SKM-1 treated with dmso at 0.1 percent for 144 hours (cell line): ENCODE data around the gene TRIM3.
A peak's percentile ranks its signal among the peaks of the same experiment; 100 is the strongest.

Source experiments
- DNase-seq: peaks from one replicate; lab custom pipeline; 2025; ENCODE audit not compliant: unreplicated experiment; lab: John Stamatoyannopoulos, UW

TRIM3 gene

DNA sequence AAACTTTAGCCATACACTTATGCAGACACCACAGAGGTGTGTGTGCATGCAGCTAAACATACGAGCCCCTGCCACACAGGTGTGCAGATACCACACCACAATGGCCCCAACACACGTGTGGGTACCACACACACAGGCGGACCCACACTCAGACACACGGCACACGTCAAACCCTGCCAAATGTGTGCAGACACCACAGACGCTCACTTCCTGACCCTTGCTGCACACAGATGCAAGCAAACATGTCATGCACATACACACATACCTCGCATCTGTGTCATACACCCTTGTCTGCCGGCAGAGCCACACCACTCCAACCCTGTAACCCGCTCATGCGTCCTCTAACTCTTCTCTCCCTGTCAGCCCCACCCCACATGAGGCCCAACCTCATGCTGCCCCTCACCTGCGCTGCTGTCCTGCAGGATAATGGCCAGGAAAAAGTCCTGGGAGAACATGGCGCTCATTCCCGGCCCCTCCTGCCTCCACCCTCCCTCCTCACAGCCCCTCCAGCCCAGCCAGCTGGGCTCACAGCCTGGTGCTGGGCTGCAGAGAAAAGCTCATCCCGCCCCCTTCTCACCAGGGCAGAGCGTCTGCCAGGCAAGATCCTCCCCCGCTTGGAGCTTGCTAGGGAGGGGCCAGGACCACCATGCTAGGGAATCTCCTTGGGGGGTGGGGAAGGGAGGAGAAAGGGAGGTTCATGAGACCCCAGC is 69.2 kb downstream of the TRIM3 start:
- DNase-seq: no peak

DNA sequence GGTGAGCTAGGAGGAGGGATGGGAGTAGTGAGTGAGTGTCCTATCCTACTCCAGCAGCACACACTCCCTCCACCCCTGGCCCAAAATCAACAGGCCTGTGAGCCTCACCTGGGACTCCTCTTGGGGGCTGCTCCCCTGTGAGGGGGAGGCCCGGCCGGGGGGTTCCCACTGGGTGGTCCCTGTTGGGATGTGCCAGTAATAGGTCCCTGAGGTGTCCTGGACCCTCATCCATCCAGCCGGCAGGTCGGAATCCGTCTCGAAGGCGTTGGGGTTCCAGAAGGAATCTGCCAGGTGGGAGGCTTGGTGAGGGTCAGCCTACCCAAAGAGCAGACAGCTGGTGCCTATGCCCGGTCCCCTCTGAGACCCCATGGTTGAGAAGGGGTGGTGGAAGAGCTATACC is 70.2 kb downstream of the TRIM3 start:
- no peak for DNase-seq

DNA sequence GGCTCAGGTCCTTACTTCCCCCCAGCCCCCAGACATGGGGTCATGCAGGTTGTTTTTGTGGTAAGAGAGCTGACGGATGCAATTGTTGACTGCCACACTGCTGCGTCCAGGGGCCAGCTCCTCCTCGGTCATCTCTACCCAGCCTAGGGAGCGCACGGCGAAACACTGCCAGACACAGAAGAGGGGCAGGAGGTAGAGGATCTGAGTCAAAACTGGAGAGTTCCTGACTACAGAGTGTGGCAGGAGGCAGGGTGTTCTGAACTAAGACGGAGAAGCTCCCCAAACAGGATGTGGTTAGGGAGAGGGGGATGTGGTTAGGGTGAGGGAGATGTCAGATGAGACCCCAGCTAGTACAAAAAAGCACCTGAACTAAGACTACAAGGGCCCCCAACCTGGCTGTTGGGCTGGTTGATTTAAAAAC is 71.2 kb downstream of the TRIM3 start:
- DNase-seq: peak; percentile 49

DNA sequence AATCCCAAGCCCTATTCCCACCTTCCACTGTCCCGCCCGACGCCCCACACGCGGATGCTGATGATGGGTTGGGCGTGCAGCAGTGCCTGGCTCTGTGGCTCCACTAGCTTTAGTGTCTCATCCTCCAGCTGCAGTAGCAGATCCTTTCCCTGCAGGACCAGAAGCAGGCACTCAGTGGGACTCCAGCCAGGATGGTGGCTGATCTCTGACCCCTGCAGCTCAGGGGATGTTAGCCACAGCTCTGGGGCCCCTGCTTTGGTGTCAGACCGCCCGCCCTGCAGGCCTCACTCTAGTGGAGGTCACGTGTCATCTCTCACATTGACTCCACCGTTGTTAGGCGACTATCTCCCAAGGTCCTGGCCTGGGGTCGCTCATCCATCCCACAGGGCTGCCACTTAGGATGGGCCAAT is 71.7 kb downstream of the TRIM3 start:
- no peak for DNase-seq

DNA sequence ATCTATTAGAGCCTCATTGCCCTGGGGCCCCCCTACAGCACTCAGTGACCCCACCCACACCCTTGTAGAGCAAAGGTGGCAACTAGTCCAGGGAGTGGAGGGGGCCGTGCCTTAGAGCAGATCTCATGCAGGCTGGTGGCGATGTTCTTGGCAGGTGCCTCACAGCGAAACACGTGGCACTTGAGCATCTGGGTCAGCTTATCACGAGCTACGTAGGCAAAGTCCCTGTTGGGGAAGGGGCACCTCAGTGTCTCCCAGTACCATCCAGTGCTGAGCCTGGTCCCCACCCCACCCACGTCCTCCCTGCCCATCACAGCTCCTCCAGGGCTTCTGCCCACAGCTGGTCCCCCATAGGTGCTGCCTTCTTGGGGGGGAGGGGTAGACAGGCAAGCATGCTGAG is 72.3 kb downstream of the TRIM3 start:
- DNase-seq: no peak

DNA sequence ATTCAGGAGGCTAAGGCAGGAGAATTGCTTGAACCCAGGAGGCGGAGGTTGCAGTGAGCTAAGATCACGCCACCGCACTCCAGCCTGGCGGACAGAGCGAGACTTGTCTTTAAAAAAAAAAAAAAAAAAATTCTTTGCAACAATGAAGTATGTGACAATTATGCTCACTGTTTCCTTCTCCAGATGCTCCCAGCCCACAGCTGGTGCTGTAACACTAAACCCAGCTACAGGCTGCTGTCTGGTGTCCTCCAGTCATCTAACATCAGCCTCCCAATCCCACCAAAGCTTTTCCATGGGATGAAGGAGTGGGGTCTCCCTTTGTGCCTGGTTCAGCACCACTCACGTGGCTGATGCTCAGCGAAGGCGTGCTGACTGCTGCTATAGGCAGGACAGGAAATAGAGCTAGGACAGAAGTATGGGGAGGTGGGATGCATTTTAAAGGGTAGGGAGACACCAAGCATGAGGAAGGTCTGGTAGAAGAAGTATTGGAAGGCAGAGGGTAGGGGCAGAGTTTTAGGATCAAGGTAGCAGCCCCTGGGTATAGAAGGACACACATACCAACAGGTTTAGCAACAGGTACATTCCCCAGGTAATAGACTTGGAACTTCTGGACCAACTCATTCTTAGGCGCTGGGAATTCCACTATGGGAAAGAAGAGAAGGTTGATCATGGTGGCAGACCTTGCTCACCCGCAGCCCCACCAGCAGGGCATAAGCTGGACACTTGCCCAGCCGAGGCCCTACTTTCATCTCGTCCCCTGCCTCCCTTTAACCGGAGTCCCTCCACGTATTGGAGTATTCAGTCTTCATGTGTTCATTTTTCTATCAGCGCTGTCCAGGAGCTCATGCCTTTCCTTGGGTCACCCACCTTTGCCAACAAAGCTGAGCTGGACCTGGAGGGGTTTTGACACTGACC is 73.1 kb downstream of the TRIM3 start:
- DNase-seq: no peak
